Posterior cingulate gyrus (tissue), 11 donors: Measurements from ENCODE around the gene PMEPA1.

Experiments
- DNase-seq, 10 donors: peaks; one replicate each; pipeline versions ENCODE4 v3.0.0 to v3.0.0-alpha.2; 2020 to 2021; ENCODE audit warnings: mixed read lengths in 3 of 10
- intact Hi-C: fragments of 100-400 bp; cut with DNase I; formaldehyde crosslinking; loops from one replicate; pipeline ENCODE4 v1.15.1; 2023

Gene PMEPA1

GRCh38 chr20:57617079-57617795 is 92.6 kb downstream of the PMEPA1 start:
- peak in 2 of 10 donors; percentile 39 to 59 for DNase-seq
- intact Hi-C loops: no loop called here

- DNase-seq: peak in 4 of 10 donors; percentile 6 to 73 (median 56)
- intact Hi-C loops: no loop called here
These were observed 93.5 kb downstream of the PMEPA1 start for GRCh38 chr20:57616143-57616951.

DNA sequence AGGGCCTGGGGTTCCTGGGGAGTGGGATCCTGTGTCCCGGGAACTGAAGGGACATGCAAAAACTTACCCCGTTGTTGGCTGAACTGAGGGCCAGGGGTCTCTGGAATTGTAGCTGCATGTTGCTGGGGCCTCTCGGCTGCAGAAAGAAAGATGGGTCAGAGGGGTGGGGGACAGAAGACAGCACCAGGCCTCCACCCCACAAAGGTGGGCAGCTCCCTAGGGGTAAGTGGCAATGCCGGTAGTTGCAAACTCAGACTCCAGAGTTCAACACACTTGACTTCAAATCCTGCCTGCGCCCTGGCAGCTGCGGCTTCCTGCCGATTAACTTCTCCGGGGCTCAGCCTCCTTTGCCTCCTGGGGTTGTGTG is 94.4 kb downstream of the PMEPA1 start:
- intact Hi-C loops: no loop called here
- peak in 4 of 10 donors; percentile 2 to 65 (median 39) for DNase-seq

DNA sequence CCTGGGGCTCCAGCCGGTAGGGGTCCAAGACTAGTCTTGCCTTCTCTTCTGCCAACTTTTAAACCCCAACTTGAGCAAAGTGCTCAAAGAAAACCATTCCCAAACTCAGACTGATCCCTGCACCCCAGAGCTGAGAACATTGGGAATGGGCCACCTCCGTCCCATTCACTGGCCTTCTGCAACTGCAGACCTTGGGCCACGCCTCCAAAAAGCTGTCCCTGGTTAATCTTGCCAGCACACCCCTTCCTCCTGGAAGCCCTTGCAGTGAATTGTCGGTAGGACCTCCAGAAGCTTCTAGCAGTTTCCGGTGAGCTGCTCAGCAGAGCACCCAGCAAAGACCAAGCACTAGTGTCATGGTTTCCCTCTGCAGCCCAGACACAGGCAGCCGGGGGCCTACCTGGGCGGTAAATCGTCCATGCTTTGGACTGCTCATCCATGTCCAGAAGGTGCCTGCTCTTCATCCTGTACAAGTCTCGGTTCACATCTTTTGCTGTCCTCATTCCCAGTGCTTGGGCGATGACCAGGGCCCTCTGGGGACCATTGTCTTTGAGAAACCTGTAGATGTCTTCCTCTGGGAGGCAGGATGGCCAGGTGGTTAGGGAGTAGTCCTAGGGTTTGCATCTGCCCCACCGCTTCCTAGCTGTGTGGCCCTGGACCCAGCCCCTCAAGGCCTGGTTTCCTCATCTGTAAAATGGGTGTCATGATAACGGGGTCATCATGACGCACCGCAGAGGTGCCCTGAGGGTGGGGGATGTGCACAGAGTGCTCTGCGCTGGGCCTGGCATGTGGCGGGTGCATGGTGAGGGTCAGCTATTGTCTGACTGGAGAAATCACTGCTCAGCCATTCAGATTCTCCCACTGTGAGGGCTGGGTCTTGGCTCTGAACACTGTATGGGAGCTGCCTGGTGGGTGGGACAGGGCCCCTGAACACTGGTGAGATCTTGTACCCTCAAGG is 95.0 kb downstream of the PMEPA1 start:
- intact Hi-C loops: no loop called here
- peak in 4 of 10 donors; percentile 3 to 59 (median 52) for DNase-seq

- peak in 3 of 10 donors; percentile 1 to 51 (median 31) for DNase-seq
- intact Hi-C loops: no loop called here
These were observed 96.3 kb downstream of the PMEPA1 start for GRCh38 chr20:57613481-57613921.

DNA sequence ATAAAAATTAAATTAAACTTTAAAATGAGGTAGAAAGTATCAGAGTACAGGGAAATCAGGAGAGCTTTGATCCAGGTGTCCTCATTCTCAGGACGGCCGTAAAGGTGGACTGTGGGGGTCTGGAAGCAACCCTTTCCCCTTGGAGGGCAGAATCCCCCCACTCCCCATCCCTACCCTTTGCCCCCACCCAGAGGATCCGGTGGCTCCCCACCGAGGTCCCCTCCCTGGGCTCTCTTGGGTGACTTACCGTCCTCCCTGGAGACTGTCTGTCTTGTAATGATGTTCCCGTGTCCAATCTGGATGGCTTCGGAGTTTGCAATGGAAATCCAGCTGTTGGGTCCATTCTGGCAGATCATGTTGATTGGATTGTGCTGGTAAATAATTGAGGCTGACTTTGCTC is 96.9 kb downstream of the PMEPA1 start:
- intact Hi-C loops: no loop called here
- DNase-seq: peak in 2 of 10 donors; percentile 10 to 24

GRCh38 chr20:57612436-57612835 is 97.4 kb downstream of the PMEPA1 start:
- intact Hi-C loops: no loop called here
- peak in 2 of 10 donors; percentile 7 to 36 for DNase-seq

DNA sequence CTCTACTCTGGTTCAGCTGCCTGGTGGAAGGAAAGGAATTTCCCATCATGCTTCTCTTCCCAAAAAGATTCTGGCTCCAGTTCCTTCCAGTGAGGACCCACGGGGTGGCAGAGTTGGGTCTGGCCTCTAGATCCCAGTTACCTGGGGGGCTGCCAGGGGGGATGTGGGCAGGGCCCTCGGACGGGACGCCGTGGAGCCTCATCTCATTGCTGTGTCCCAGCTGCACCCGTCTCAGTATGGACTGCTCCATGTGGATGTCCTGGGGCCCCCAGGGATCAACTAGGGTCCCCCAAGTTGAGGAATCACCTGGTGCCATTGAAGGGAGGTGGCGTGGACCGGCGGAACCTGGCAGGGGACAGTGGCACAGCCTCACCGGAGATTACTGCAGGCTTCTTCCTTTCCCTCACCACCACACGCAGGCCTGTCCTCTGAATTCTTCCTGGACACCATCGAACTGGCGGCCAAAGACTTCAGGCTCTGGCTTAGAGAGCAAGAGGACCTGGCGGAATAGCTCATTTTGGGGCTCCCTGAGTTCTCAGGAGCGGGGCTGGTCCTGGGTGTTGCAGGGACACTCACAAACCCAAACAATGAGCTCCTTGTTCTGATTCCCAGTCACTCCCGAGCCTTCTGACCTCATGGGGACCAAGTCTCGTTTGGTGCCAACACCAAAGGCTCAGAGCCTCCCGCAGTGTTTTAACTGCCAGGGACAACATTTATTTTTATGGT is 98.1 kb downstream of the PMEPA1 start:
- peak in 5 of 10 donors; percentile 9 to 71 (median 59) for DNase-seq
- intact Hi-C loops: no loop called here

- intact Hi-C loops: no loop called here
- DNase-seq: peak in 3 of 10 donors; percentile 58 to 87 (median 60)
These were observed 99.4 kb downstream of the PMEPA1 start for GRCh38 chr20:57610261-57610952.

- intact Hi-C loops: no loop called here
- DNase-seq: no peak
These were observed 100.0 kb downstream of the PMEPA1 start for GRCh38 chr20:57609842-57610167.

DNA sequence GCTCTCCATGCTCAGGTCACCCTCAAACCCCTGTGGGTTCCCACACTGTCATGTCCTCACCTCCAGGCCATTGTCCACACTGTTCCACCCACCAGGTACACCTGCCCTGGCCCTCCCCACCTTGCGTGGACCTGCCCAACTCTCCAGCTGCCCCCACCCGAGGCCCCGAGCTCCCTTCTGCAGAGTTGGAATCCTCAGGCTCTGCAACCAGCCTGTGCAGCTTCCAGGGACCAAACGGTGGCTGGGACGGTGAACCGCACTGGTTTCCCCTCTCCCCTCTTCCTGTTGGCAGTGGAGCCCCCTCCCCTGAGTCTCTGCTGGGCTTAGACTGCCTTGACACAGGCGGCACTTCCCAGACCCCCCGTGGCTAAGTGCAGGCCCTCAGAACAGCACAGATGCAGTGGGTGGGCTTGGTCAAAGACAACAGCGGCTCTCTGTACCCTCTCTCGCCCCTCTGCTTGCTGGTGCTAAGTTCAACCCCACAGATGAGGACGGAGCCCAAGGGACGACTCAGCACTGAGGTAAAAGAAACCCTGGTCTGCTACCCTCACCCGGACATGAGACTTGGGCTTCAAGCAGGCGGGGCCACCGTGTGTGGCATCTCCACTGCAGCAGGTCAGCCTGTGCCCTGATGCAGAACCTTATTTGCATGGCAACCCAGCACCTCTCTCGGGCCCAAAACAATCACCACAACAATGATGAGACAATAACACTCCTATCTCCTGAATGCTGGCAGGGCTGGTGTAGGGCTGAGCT is 100.6 kb downstream of the PMEPA1 start:
- intact Hi-C loops: no loop called here
- peak in 2 of 10 donors; percentile 59 to 77 for DNase-seq

DNA sequence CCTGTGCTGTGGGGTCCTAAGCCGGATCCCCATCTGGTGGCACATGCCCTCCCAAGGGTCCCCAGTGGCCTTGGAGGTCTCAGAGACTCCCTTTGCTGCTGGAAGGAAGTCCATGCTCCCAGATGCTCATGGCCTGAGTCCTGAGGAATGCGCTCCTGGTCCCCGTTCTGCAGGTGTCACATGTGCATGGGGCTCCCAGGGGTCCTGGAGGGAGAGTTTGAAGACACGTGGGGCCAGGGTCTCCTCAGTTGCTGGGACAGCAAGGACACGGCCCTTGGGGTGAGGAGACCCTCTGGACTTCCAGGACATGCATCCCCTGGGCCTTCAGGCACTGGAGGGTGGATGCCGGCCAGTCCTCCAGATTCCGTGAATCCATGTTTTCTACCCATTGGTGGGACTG is 101.3 kb downstream of the PMEPA1 start:
- intact Hi-C loops: no loop called here
- DNase-seq: peak in 1 of 10 donors; percentile 65

DNA sequence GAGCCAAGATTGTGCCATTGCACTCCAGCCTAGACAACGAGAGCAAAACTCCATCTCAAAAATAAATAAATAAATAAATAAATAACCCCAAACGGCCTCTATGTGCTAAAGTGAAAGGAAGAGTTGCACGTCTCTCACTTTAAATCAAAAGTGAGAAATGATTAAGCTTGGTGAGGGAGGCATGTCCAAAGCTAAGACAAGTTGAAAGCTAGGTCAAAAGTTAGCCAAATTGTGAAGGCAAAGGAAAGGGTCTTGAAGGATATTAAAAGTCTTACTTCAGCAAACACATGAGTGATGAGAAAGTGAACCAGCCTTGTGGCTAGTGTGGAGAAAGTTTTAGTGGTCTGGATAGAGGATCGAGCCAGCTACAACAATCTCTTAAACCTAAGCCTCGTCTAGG is 103.9 kb downstream of the PMEPA1 start:
- DNase-seq: no peak
- intact Hi-C loops: no loop called here

GRCh38 chr20:57605045-57605444 is 104.8 kb downstream of the PMEPA1 start:
- no peak for DNase-seq
- intact Hi-C loops: no loop called here

GRCh38 chr20:57603120-57603519 is 106.7 kb downstream of the PMEPA1 start:
- peak in 2 of 10 donors; percentile 20 to 21 for DNase-seq
- intact Hi-C loops: no loop called here

GRCh38 chr20:57601737-57602136 is 108.1 kb downstream of the PMEPA1 start:
- intact Hi-C loops: no loop called here
- DNase-seq: no peak

GRCh38 chr20:57601211-57601570 is 108.6 kb downstream of the PMEPA1 start:
- intact Hi-C loops: no loop called here
- no peak for DNase-seq

DNA sequence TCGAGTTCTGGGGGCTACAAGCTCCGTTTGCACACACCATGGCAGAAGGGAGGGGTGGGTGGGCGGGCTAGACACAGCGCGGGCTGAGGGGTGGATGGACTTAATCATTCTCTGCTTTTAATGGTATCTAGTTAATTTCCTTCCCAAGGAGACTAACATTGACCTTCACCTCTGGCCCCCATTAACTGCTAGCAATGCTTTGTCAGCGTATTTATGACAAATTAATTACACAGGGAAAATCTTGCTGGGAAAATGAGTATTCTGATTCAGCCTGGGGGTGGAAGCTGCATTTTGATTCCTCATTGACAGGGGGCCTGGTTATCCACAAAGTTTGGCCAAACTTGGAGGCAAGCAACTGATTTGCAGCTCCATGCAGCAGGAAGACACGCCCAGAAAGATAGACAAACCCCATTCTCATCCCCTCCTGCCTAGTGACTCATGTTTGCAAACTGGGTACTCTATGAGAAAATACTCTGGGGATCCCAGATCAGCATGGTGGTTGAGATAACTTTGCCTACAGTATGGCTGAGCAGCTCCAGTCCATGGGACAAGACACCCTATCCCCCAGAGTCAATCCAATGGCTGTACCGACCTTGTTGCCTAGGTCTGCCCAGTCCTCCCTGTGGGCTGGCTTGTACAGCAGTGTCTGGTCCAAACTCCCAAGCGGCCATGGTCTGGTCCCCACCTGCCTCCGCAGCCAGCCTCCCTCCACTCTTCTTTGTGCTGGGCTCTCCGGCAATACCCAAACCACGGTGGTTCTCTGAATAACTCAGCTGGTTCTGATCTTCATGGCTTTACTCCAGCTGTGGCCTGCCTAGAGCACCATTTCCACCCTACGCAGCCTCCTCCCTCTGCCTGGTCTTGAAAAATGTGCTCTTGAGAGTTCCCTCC is 109.2 kb downstream of the PMEPA1 start:
- DNase-seq: peak in 3 of 10 donors; percentile 43 to 59 (median 58)
- intact Hi-C loops: no loop called here
